Spleen (tissue), 11 donors: ENCODE results near the gene TEX44. TPM values are rescaled to one million over a fixed set of nuclear protein-coding genes. Genes with fewer than 3 reads are reported as not detected.
A peak's percentile ranks its signal among the peaks of the same experiment; 100 is the strongest.

Experiments used
- DNase-seq: peaks from one replicate; pipeline ENCODE4 v3.0.0-alpha.2; 2020
- H3K27ac ChIP-seq, 8 donors: fragments of 200-600 bp; sonication (generic) in 7 of 8; 1 replicate in 4 of 8; 2 replicates in 4 of 8; pipeline versions ENCODE4 v1.5.0 to v1.8.0; 2016 to 2021; ENCODE audit warnings: inconsistent platforms in 4 of 8, mild to moderate bottlenecking in 4 of 8, moderate library complexity in 1 of 8
- H3K27me3 ChIP-seq, 7 donors: fragments of 200-600 bp; sonication (generic) in 6 of 7; replicated peaks in 1 of 7; 1 replicate in 4 of 7; 2 replicates in 3 of 7; pipeline versions ENCODE4 v1.5.0 to v1.8.0; 2016 to 2021; ENCODE audit warnings: inconsistent platforms in 3 of 7, mild to moderate bottlenecking in 1 of 7
- H3K36me3 ChIP-seq, 6 donors: fragments of 200-600 bp; sonication (generic) in 5 of 6; 1 replicate in 4 of 6; 2 replicates in 2 of 6; pipeline versions ENCODE4 v1.5.0 to v1.8.0; 2016 to 2021; ENCODE audit warnings: inconsistent platforms in 2 of 6
- H3K4me1 ChIP-seq, 6 donors: fragments of 200-600 bp; sonication (generic) in 5 of 6; 1 replicate in 3 of 6; 2 replicates in 3 of 6; pipeline versions ENCODE4 v1.5.0 to v1.8.0; 2016 to 2021; ENCODE audit warnings: inconsistent platforms in 3 of 6
- H3K4me3 ChIP-seq, 8 donors: fragments of 200-600 bp; sonication (generic) in 7 of 8; 1 replicate in 4 of 8; 2 replicates in 4 of 8; pipeline versions ENCODE4 v1.5.0 to v1.8.0; 2016 to 2021; ENCODE audit warnings: inconsistent platforms in 4 of 8, mild to moderate bottlenecking in 4 of 8, moderate library complexity in 2 of 8
- H3K9me3 ChIP-seq, 8 donors: fragments of 200-600 bp; sonication (generic) in 7 of 8; 1 replicate in 4 of 8; 2 replicates in 4 of 8; pipeline versions ENCODE4 v1.5.0 to v1.8.0; 2016 to 2021; ENCODE audit warnings: inconsistent platforms in 4 of 8
- POLR2A ChIP-seq, 3 donors: fragments of 450-650 bp; IDR thresholded peaks; one replicate each; pipeline ENCODE4 v1.5.1; 2017; ENCODE audit warnings: antibody characterized with exemption in 3 of 3, mild to moderate bottlenecking in 1 of 3
- POLR2AphosphoS5 ChIP-seq, 3 donors: sonication (generic); formaldehyde crosslinking; IDR thresholded peaks; one replicate each; pipeline ENCODE4 v1.5.1; 2017; ENCODE audit warnings: antibody characterized with exemption in 3 of 3
- WGBS, 5 donors: extraction: QIAGEN DNeasy Blood & Tissue Kit in 3 of 5; methylation state at CpG; one replicate each; pipeline versions ENCODE4 v1.1.5 to v1.1.7; 2013 to 2018; 5-methylcytosine and 5-hydroxymethylcytosine counted together
- intact Hi-C: fragments of 100-400 bp; cut with DNase I; formaldehyde crosslinking; loops from one replicate; pipeline ENCODE4 v1.15.0; 2023; ENCODE audit warnings: low total_unique reads
- polyA plus RNA-seq, 3 donors: library from polyadenylated mRNA; stranded (reverse); fragments of 200-250 nt; gene quantifications; one replicate each; pipeline ENCODE4 v1.2.1, GENCODE V29; 2013
- total RNA-seq, 7 donors: library from RNA; depleted of rRNA in 3 of 7; stranded (reverse); fragments of >200 nt in 3 of 7; fragmentation: NEBNext Ultra II Directional in 4 of 7; extraction: Animal tissue kit (Norgen Biotek cat#: 25700) in 4 of 7; gene quantifications; one replicate each; pipeline versions ENCODE4 v1.1.0 to v1.2.1, GENCODE V29; 2016 to 2021
- TF ChIP-seq, protein P1 (sequence below), 11 experiments: fragments of 200-600 bp in 7 of 11; fragments of 450-650 bp in 4 of 11; sonication (generic) in 4 of 11; IDR thresholded peaks in 8 of 11; conservative IDR thresholded peaks in 3 of 11; 1 replicate in 7 of 11; 2 replicates in 4 of 11; pipeline versions ENCODE4 v1.4.0 to v1.8.0; 2016 to 2021; ENCODE audit warnings: antibody characterized with exemption in 11 of 11, inconsistent platforms in 4 of 11, mild to moderate bottlenecking in 1 of 11
- donor health status: healthy with polysubstance abuse.
- donor health status: DM: no; HTN: no; CAD: no; lungs with moderate emphysema.
- donor health status: DM: no; HTN: no; CAD: no.
- donor health status: Bipolar disorder and iron deficiency.
- donor health status: healthy.
- donor health status: DM: no; HTN: no; CAD: no.
- donor health status: DM: yes; HTN: yes; CAD: no.

The TEX44 gene
- total and polyA plus RNA-seq, 10 donors, result not detected

DNA sequence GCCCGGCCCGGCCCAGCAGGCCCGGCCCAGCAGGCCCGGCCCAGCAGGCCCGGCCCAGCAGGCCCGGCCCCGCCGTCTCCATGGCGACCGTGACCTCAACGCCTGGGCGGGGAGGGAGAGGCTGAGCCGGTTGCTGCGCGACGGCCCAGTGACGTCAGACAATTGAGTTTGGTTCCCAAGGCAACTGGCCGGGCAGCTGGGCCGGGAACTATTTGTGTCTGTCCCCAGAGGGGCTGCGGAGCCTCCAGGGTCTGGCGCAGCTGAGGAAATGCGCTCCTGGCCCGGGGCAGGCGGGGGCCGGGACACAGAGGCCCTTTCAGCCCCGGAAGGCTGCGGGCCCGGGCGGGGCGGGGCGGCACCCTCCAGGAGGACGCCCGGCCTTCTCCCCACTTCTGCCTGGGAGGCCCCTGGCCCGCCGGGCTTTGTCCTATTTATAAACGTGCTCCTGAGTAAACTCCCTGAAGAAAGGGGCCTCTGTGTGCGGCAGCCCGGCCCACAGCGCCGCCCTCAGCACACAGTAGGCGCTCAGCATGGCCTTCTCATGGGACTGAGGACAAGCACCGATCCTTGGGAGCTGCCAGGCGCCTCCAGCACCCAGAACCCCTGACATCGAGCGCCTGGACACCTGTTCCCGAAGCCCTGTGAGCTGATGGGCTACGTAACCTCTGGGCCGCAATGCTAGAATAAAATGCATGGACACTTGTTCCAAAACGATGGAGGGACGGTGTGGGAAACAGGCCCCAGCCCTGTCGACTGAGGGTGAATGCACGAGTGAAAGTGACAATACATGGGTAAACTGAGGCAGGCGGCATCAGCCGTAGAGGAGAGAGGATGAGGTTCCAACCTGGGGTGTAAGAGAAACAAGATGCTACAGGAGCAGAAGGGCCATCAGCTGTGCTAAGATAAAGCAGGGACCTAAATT, 12.3 kb downstream of the TEX44 start:
- Histone ChIP-seq H3K36me3 (no peaks in the 10 kb centered on the region), H3K4me1 (peaks cover 14 to 43% (median 28%) of the 10 kb centered on the region in 6 donors), H3K27ac (peak overlapping the region; percentile 77 to 94 (median 89)), H3K9me3 (no peaks in the 10 kb centered on the region), H3K27me3 (no peaks in the 10 kb centered on the region), H3K4me3 (peak overlapping the region; percentile 28 to 71 (median 46))
- 20 to 30% (median 25%) methylated on average over 31 to 54 of the region's 54 CpGs for WGBS, 5 donors
- peak; percentile 100 for DNase-seq
- intact Hi-C loops, result no loop called here
- TF ChIP-seq POLR2A (IDR thresholded peaks at IDR 0.05) (peak in 2 of 3 donors; percentile 15 to 32), POLR2AphosphoS5 (IDR thresholded peaks at IDR 0.05) (peak; percentile 91 to 93 (median 91))
- TF ChIP-seq, protein P1, sequence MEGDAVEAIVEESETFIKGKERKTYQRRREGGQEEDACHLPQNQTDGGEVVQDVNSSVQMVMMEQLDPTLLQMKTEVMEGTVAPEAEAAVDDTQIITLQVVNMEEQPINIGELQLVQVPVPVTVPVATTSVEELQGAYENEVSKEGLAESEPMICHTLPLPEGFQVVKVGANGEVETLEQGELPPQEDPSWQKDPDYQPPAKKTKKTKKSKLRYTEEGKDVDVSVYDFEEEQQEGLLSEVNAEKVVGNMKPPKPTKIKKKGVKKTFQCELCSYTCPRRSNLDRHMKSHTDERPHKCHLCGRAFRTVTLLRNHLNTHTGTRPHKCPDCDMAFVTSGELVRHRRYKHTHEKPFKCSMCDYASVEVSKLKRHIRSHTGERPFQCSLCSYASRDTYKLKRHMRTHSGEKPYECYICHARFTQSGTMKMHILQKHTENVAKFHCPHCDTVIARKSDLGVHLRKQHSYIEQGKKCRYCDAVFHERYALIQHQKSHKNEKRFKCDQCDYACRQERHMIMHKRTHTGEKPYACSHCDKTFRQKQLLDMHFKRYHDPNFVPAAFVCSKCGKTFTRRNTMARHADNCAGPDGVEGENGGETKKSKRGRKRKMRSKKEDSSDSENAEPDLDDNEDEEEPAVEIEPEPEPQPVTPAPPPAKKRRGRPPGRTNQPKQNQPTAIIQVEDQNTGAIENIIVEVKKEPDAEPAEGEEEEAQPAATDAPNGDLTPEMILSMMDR (IDR thresholded peaks at IDR 0.05 in 8 of 11, conservative IDR thresholded peaks at IDR 0.05 in 3 of 11), result peak in 2 of 11 experiments; percentile 7 to 8

DNA sequence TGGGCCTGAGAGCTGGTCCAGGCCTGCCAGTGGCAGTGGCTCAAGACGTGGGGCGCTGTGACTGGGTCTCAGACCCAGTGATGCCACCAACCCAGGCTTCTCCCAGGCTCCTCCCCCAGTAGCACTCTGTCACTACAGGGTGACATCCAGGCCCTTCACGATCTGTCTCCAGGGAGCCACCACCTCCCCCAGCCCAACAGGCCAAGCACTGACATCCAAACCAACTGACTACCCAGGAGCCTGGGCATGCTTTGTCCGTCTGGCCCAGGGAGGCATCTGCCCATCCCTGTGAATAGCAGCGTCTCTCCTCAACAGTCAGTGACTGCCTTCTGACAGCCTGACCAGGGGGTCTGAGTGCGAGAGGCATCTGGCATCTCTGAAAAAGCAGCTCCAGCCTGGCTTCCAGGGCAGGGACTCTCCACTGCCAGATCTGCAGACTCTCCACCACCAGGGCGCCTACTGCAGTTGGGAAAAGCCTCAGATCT, 13.0 kb downstream of the TEX44 start:
- Histone ChIP-seq H3K27ac (peak overlapping the region in 6 of 8 donors; percentile 86 to 94 (median 90)), H3K9me3 (no peaks in the 10 kb centered on the region), H3K36me3 (no peaks in the 10 kb centered on the region), H3K4me1 (peaks cover 14 to 43% (median 28%) of the 10 kb centered on the region in 6 donors), H3K4me3 (peak overlapping the region in 1 of 8 donors; percentile 71), H3K27me3 (no peaks in the 10 kb centered on the region)
- WGBS, 5 donors, result 76 to 89% (median 87%) methylated on average over 5 to 7 of the region's 7 CpGs
- peak; percentile 76 for DNase-seq
- intact Hi-C loops, result no loop called here
- TF ChIP-seq POLR2AphosphoS5 (IDR thresholded peaks at IDR 0.05) (no peak), POLR2A (IDR thresholded peaks at IDR 0.05) (no peak)
- TF ChIP-seq, protein P1 (IDR thresholded peaks at IDR 0.05 in 8 of 11, conservative IDR thresholded peaks at IDR 0.05 in 3 of 11), result no peak

DNA sequence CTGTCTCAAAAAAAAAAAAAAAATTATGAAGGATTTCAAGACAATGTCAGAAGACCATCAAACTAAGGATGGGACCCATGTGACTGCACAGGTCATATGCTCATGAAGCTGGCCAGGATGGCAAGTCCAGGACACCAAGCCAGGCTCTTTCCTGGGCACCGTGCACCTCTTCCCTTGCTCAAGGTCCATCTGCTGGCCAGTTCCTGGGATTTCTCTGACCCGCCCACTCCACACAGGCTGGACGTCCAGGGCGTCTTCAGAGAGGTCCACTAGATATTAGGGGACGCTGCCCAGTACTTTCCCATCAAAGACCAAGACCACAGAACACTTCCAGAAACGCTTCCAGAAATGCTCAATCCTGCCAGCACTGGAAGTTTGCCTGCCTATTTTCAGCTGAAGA, 14.3 kb downstream of the TEX44 start:
- 67 to 89% (median 83%) methylated on average over 6 of the region's 6 CpGs for WGBS, 5 donors
- H3K4me1 ChIP-seq, result peaks cover 16 to 44% (median 31%) of the 10 kb centered on the region in 6 donors
- no peaks in the 10 kb centered on the region for H3K27me3 ChIP-seq
- no peak for TF ChIP-seq POLR2A (IDR thresholded peaks at IDR 0.05)
- TF ChIP-seq, protein P1 (IDR thresholded peaks at IDR 0.05 in 8 of 11, conservative IDR thresholded peaks at IDR 0.05 in 3 of 11), result no peak
- no peak for TF ChIP-seq POLR2AphosphoS5 (IDR thresholded peaks at IDR 0.05)
- intact Hi-C loops, result no loop called here
- DNase-seq, result no peak
- no peak overlapping the region for H3K4me3 ChIP-seq
- no peaks in the 10 kb centered on the region for H3K9me3 ChIP-seq
- H3K36me3 ChIP-seq, result no peaks in the 10 kb centered on the region
- no peak overlapping the region for H3K27ac ChIP-seq
